ENCODE measurements around the gene NADSYN1.

The NADSYN1 gene

DNA sequence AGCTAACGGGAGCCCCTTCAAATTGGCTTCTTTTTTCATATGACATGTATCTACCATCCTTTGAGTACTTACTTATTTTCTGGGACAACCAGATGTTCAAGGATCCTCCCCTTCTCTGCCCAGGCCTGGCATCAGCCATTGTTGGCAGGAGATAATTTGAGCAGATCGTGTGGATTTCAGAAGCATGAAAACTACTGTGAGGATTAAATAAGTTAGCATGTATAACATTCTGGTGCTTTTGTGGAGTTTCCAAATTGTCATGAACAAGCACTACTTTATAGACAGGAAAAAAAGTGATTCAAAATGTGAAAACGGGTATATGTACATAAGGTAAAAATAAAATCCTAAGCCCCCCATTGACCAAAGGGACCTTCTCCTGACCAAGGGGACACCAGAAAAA is 2.1 kb upstream of the NADSYN1 start:
- H3K36me3 Mint-ChIP-seq (ENCODE audit: low read depth) = peaks cover 15% of the 10 kb centered on the region
- peaks cover 1% of the 10 kb centered on the region for H3K9me3 Mint-ChIP-seq
- peak overlapping the region in 1 of 3 experiments; percentile 15 for H3K27ac Mint-ChIP-seq
- no peaks in the 10 kb centered on the region for H3K27me3 Mint-ChIP-seq (ENCODE audit: low read depth)
- TF ChIP-seq, protein P1, sequence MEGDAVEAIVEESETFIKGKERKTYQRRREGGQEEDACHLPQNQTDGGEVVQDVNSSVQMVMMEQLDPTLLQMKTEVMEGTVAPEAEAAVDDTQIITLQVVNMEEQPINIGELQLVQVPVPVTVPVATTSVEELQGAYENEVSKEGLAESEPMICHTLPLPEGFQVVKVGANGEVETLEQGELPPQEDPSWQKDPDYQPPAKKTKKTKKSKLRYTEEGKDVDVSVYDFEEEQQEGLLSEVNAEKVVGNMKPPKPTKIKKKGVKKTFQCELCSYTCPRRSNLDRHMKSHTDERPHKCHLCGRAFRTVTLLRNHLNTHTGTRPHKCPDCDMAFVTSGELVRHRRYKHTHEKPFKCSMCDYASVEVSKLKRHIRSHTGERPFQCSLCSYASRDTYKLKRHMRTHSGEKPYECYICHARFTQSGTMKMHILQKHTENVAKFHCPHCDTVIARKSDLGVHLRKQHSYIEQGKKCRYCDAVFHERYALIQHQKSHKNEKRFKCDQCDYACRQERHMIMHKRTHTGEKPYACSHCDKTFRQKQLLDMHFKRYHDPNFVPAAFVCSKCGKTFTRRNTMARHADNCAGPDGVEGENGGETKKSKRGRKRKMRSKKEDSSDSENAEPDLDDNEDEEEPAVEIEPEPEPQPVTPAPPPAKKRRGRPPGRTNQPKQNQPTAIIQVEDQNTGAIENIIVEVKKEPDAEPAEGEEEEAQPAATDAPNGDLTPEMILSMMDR (IDR thresholded peaks at IDR 0.05; ENCODE audit: unreplicated experiment in 3 of 3) = no peak
- peaks cover 46% of the 10 kb centered on the region for H3K4me1 Mint-ChIP-seq
- H3K4me3 Mint-ChIP-seq = peak overlapping the region; percentile 35 to 93 (median 91)

DNA sequence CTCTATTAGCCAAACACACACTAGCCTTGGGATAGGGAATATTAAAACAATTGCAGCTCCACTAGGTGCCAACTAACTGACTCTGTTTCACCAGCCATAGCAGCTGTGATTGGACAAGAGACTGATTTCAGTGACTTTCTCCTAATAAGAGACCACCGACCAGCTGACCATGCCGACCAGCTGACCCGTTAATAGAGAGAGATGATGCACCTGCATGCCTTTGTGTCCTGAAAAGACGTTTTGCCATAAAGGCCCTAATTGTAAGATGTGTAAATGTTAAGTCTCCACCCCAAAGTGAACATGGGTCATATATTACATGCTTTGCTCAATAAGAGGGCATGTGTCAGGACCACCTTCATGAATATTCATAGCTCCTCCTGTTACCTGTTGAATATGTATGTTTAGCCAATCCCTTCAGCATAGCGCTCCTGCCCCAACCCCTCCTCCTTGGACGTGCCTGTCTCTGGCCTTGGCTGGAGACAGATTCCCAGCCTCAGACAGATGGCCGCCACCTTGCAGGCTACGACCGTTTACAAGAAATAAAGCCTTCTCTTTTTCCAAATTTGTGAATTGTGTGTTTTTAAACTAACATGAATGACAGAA is 1.3 kb upstream of the NADSYN1 start:
- H3K27ac Mint-ChIP-seq = peak overlapping the region; percentile 4 to 34 (median 30)
- H3K27me3 Mint-ChIP-seq (ENCODE audit: low read depth) = no peaks in the 10 kb centered on the region
- TF ChIP-seq, protein P1 (IDR thresholded peaks at IDR 0.05; ENCODE audit: unreplicated experiment in 3 of 3) = no peak
- no peaks in the 10 kb centered on the region for H3K9me3 Mint-ChIP-seq
- peak overlapping the region; percentile 78 to 93 (median 91) for H3K4me3 Mint-ChIP-seq
- H3K36me3 Mint-ChIP-seq (ENCODE audit: low read depth) = peaks cover 15% of the 10 kb centered on the region
- H3K4me1 Mint-ChIP-seq = peaks cover 46% of the 10 kb centered on the region

DNA sequence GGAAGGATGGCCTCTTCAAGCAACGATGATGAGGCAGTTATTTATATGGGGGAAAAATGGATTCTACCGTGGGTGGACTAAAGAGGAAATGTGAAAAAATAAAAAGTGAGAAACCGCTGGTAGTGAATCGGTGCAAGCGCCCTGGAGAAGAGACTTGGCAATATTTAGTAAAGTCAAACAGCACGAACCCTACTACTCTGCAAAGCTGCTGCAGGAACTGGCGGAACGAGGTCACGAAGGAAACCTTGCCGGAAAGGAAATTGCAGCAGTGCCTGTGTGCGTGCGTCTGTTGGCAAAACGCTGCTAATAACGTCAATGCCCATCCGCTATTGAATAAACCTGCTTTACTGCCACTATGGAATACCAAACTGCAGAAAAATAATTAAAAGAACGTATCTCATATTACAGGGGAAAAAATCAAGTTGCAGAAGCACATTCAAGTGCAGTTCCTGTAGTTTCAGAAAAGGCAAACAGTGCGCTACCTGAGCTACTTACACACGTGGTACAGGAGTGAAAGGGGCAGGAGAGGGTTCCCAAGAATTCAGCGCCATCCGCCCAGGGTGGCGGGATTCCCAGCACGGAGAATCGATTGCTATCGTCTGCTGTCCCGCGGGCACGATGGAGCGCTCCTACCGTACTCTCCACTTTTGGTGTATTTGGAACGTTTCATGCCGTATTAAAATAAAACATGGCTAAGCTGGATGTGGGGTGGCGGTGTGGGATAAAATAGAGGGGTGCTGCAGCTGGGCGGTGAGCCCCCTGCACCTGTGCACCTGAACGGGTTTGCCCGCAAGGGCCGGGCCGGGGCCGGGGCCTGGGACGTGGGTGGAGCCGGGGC is 585 bp upstream of the NADSYN1 start:
- peak overlapping the region; percentile 78 to 93 (median 91) for H3K4me3 Mint-ChIP-seq

DNA sequence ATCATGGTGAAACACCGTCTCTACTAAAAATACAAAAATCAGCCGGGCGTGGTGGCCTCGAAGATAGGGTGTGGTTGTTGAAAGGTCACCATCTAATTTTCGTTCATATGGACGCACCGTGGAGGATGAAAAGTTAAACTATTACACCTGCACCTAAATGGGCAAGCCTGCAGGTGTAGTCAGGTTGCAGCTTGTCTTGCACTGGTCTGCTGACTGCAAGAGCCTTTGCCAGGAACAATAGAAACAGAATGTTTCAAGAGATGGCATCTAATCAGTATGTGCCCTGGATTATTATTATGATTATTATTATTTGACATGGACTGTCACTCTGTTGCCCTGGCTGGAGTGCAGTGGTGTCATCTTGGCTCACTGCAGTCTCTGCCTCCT is 908 bp downstream of the NADSYN1 start:
- Mint-ChIP-seq H3K9me3 (no peaks in the 10 kb centered on the region), H3K36me3 (ENCODE audit: low read depth) (peaks cover 17% of the 10 kb centered on the region)
- TF ChIP-seq, protein P1 (IDR thresholded peaks at IDR 0.05; ENCODE audit: unreplicated experiment in 3 of 3) = no peak

More for the DNA sequence above, 585 bp upstream of the NADSYN1 start:
- no peaks in the 10 kb centered on the region for H3K9me3 Mint-ChIP-seq
- H3K27me3 Mint-ChIP-seq (ENCODE audit: low read depth) = no peaks in the 10 kb centered on the region
- H3K36me3 Mint-ChIP-seq (ENCODE audit: low read depth) = peaks cover 10% of the 10 kb centered on the region
- H3K4me1 Mint-ChIP-seq = peaks cover 40% of the 10 kb centered on the region
- TF ChIP-seq, protein P1 (IDR thresholded peaks at IDR 0.05; ENCODE audit: unreplicated experiment in 3 of 3) = no peak
- peak overlapping the region; percentile 4 to 34 (median 30) for H3K27ac Mint-ChIP-seq

DNA sequence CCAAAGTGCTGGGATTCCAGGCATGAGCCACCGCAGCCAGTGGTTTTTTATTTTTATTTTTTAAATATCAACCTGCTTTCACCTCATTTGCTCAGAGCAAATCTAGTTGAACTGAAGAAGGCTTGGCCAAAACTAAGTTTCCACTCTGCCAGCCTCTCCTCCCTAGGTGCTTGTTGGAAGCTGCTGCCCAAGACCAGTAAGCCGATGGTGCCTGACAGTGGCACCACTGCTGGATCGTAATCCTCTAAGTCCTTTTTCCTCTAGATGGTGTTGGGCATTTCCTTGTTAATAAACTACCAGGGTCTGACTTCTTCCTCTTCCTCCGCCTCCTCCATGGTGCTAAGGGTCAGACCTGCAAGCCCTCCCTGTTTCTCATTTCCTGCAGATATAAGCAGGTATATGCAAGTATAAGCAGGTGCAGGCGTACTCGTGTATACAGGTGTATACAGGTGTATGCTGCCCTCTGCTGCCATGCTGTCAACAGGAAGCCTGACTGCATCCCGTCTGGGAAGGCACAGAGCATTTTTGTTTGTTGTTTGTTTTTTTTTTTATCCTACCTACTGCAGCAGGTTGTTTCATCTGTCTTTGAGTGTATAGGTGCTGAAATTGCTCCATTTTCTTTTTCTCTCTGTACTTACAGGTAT is 1.6 kb downstream of the NADSYN1 start:
- Mint-ChIP-seq H3K27ac (peak overlapping the region in 1 of 3 experiments; percentile 18), H3K4me3 (peak overlapping the region; percentile 79 to 86 (median 81)), H3K9me3 (no peaks in the 10 kb centered on the region), H3K4me1 (peaks cover 29% of the 10 kb centered on the region), H3K36me3 (ENCODE audit: low read depth) (peaks cover 19% of the 10 kb centered on the region), H3K27me3 (ENCODE audit: low read depth) (no peaks in the 10 kb centered on the region)
- TF ChIP-seq, protein P1 (IDR thresholded peaks at IDR 0.05; ENCODE audit: unreplicated experiment in 3 of 3) = peak in 1 of 3 experiments; percentile 13

More for the DNA sequence above, 908 bp downstream of the NADSYN1 start:
- H3K27ac Mint-ChIP-seq = no peak overlapping the region
- H3K4me3 Mint-ChIP-seq = peak overlapping the region; percentile 78 to 93 (median 91)
- H3K4me1 Mint-ChIP-seq = peaks cover 36% of the 10 kb centered on the region
- H3K27me3 Mint-ChIP-seq (ENCODE audit: low read depth) = no peaks in the 10 kb centered on the region

Measured in nephron (organoid).